ENCODE results near the gene KLHL11.

Gene KLHL11

GRCh38 chr17:41806685-41807445 is 58.4 kb downstream of the KLHL11 start:
- DNase-seq, result no peak
